ENCODE data around the gene TRIM14.
"Not testable (repeated sequence)": the region's sequence is repeated elsewhere in the genome, so short reads cannot be mapped to it uniquely, and the experiment has no call there.

The TRIM14 gene

DNA sequence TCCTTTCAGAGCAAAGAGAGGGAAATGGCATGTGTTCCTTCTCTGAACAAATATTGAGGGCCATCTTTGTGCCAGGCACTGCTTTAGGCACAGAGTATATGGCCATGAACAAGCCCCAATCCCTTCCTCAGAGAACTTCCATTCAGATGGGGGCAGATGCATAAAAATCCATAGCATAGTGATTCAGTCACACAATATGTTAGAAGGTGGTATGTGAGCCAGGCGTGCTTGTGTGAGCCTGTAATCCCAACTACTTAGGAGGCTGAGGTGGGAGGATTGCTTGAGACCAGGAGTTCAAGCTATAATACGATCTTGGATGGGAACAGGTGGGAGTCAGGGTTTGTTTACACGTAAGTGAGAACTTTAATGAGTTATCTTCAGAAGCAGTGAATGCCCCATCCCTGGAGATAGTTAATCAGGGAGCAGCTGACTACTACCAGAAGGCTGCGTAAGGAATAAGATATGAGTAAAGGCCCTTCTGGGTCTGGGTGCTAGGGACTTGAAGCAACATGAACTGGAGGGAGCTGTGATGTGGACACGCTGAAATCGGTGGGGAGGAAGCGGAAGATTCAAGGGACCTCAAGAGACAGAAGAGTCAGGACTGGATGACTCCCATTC lies 35.3 kb downstream of the TRIM14 start:
- TF ChIP-seq, protein P1, sequence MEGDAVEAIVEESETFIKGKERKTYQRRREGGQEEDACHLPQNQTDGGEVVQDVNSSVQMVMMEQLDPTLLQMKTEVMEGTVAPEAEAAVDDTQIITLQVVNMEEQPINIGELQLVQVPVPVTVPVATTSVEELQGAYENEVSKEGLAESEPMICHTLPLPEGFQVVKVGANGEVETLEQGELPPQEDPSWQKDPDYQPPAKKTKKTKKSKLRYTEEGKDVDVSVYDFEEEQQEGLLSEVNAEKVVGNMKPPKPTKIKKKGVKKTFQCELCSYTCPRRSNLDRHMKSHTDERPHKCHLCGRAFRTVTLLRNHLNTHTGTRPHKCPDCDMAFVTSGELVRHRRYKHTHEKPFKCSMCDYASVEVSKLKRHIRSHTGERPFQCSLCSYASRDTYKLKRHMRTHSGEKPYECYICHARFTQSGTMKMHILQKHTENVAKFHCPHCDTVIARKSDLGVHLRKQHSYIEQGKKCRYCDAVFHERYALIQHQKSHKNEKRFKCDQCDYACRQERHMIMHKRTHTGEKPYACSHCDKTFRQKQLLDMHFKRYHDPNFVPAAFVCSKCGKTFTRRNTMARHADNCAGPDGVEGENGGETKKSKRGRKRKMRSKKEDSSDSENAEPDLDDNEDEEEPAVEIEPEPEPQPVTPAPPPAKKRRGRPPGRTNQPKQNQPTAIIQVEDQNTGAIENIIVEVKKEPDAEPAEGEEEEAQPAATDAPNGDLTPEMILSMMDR (conservative IDR thresholded peaks at IDR 0.05; ENCODE audit: low read length) = no peak
- DNase-seq (ENCODE audit: low read depth) = no peak
- H3K4me3 ChIP-seq (ENCODE audit: low read length) = no peak overlapping the region

DNA sequence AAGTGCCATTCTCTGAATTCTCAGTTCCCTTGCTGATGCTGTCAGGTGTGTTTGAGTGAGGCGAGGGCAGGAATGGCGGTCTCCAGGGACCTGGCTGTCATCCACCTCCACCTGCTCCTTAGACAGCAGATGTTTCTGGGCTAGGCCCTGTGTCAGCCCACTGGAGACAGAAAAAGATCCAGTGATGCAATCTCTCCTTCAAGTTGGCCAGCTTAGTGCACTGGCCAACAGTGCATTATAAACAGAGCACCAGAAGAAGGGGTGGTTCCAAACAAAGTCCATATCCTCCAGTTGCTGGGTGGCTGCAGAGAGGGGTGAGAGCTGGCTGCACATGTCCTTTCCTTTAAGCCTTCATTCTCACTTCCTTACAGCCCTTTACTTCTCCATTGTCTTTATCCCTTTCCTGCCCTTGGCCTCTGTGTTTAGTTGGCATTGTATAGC lies 35.9 kb downstream of the TRIM14 start:
- peak; percentile 42 for DNase-seq (ENCODE audit: low read depth)
- TF ChIP-seq, protein P1 (conservative IDR thresholded peaks at IDR 0.05; ENCODE audit: low read length) = no peak

DNA sequence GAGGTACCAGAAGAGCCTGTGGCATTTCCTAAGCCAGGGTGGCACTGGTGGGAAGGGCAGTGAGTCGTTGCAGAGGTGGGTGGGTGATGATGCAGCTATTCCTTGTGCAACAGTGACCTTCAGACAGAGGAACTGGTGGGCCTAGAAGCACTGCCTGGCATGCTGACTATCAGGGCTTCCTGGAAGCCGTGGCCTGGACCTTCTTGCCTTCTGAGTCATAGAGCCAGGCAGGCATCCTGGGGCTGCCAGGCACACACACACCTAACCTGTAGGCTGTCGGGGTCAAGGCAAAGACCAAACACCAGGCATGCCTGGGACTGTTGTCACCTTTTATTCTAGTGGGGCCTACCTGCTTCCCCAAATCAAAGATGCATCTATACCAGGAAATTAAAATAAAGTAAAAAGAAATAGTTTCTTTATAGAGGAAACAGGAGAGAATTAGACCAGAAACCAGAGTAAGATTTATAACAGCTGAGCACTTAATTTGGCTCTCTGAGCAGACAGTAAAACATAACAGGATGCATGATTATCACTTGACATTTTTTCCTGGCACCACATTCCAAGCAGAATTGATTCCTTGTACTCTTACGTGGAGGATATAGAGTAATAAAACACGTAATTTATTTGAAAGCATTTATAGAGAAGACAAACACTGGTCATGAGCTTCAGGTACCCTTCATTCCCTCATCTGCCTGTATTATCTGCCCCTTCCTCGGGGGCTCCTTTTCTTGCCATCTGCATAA lies 37.4 kb downstream of the TRIM14 start:
- no peak overlapping the region for H3K4me3 ChIP-seq (ENCODE audit: low read length)
- peak; percentile 60 for DNase-seq (ENCODE audit: low read depth)
- TF ChIP-seq, protein P1 (conservative IDR thresholded peaks at IDR 0.05; ENCODE audit: low read length) = no peak

More for the DNA sequence above, 35.9 kb downstream of the TRIM14 start:
- H3K4me3 ChIP-seq (ENCODE audit: low read length) = no peak overlapping the region

DNA sequence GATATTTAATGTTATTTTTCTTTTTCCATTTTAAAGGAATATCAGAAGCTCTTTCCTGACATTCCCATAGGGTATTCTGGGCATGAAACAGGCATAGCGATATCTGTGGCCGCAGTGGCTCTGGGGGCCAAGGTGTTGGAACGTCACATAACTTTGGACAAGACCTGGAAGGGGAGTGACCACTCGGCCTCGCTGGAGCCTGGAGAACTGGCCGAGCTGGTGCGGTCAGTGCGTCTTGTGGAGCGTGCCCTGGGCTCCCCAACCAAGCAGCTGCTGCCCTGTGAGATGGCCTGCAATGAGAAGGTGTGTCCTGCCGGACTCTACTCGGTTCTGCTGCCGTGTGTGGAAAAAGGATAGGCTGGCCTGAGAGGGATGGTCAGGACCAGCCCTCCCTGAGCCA lies 38.2 kb downstream of the TRIM14 start:
- TF ChIP-seq, protein P1 (conservative IDR thresholded peaks at IDR 0.05; ENCODE audit: low read length) = no peak
- H3K4me3 ChIP-seq (ENCODE audit: low read length) = no peak overlapping the region
- no peak for DNase-seq (ENCODE audit: low read depth)

DNA sequence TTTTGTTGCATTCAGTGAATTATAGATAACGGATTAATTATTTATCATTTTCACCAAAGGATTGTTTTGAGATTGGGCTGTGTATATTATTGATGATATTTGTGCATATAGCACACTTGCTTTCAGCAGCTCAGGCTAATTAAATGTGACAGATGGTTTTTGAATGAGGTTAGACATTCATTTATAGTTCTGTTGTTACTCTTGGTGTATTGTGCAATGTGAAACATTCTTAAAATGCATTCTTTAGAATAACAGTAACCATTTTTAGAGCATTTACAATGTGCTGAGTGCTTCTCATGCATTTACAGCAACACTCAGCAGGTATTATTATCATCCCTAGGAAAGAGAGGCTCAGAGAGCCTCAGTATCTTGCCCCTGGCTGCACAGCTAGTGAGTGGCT lies 38.7 kb downstream of the TRIM14 start:
- TF ChIP-seq, protein P1 (conservative IDR thresholded peaks at IDR 0.05; ENCODE audit: low read length) = no peak
- peak; percentile 73 for DNase-seq (ENCODE audit: low read depth)

DNA sequence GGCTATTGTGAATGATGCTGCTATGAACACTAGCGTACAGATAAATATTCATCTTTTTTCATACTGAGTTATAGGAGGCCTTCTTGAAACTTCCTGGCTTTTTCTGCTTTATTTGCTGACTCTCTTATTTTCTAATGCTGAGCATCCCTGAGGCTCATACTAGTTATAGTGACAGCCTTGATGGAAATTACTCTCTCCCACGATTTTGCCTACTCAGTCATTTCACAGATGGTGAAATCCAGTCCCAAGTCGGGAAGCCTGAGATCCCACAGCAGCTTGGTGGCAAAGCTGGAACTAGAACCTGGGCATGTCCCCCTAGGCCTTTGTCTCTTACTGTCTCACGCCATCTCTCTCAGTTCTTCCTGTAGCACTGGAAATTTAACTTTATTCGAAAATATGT lies 40.1 kb downstream of the TRIM14 start:
- TF ChIP-seq, protein P1 (conservative IDR thresholded peaks at IDR 0.05; ENCODE audit: low read length) = no peak
- H3K4me3 ChIP-seq (ENCODE audit: low read length) = no peak overlapping the region
- no peak for DNase-seq (ENCODE audit: low read depth)

More for the DNA sequence above, 38.7 kb downstream of the TRIM14 start:
- H3K4me3 ChIP-seq (ENCODE audit: low read length) = no peak overlapping the region

DNA sequence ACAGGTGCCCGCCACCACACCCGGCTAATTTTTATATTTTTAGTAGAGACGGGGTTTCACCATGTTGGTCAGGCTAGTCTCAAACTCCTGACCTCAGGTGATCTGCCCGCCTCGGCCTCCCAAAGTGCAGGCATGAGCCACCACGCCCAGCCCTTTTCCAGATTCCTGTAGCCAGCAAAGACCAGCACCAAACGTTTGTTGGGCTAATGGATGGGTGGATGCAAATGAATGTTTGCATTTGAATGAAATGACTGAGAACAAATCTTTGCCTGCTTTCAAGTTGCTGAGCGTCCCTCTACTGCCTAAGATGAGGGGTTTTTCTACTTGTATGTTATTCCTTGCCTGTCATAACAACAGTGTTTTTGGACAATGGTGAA lies 42.5 kb downstream of the TRIM14 start:
- DNase-seq (ENCODE audit: low read depth); H3K4me3 ChIP-seq (ENCODE audit: low read length): not testable (repeated sequence)
